NCI-H2227 (cell line): Measurements from ENCODE around the gene QRFP.

Source experiments
- DNase-seq: peaks from one replicate; lab custom pipeline; 2025; ENCODE audit not compliant: unreplicated experiment; lab: John Stamatoyannopoulos, UW

QRFP gene

GRCh38 chr9:130891688-130892476 lies 4.7 kb downstream of the QRFP start:
- DNase-seq: peak; percentile 12

GRCh38 chr9:130890870-130891687 lies 5.5 kb downstream of the QRFP start:
- DNase-seq: peak; percentile 19

- DNase-seq: no peak
Measured at GRCh38 chr9:130890124-130890523, 6.5 kb downstream of the QRFP start.

GRCh38 chr9:130888146-130888885 lies 8.3 kb downstream of the QRFP start:
- no peak for DNase-seq

GRCh38 chr9:130887494-130888144 lies 9.0 kb downstream of the QRFP start:
- no peak for DNase-seq

GRCh38 chr9:130886981-130887380 lies 9.6 kb downstream of the QRFP start:
- no peak for DNase-seq

- no peak for DNase-seq
Measured at GRCh38 chr9:130885484-130886375, 10.9 kb downstream of the QRFP start.

- DNase-seq: no peak
Measured at GRCh38 chr9:130884542-130885483, 11.8 kb downstream of the QRFP start.

- DNase-seq: no peak
Measured at GRCh38 chr9:130884111-130884531, 12.5 kb downstream of the QRFP start.

GRCh38 chr9:130883479-130883878 lies 13.1 kb downstream of the QRFP start:
- DNase-seq: no peak

- DNase-seq: no peak
Measured at GRCh38 chr9:130882696-130883225, 13.9 kb downstream of the QRFP start.

- DNase-seq: no peak
Measured at GRCh38 chr9:130881516-130881915, 15.1 kb downstream of the QRFP start.

- no peak for DNase-seq
Measured at GRCh38 chr9:130880599-130881220, 15.9 kb downstream of the QRFP start.

GRCh38 chr9:130879863-130880411 lies 16.7 kb downstream of the QRFP start:
- no peak for DNase-seq

- no peak for DNase-seq
Measured at GRCh38 chr9:130878295-130878694, 18.3 kb downstream of the QRFP start.

- DNase-seq: no peak
Measured at GRCh38 chr9:130877300-130877699, 19.3 kb downstream of the QRFP start.

GRCh38 chr9:130874783-130875182 lies 21.8 kb downstream of the QRFP start:
- DNase-seq: no peak

- no peak for DNase-seq
Measured at GRCh38 chr9:130873966-130874365, 22.6 kb downstream of the QRFP start.
